HepG2 (cell line): ENCODE results near the gene TRMT112. TPM values are rescaled to one million over a fixed set of nuclear protein-coding genes. Genes with fewer than 3 reads are reported as not detected.

Experiments
- EED ChIP-seq: sonication (generic); formaldehyde crosslinking; IDR thresholded peaks from 2 replicates; pipeline ENCODE4 v1.5.0; 2020; ENCODE audit warnings: mild to moderate bottlenecking, missing genetic modification reagents
- FOXK2 ChIP-seq: fragments of 450-650 bp; IDR thresholded peaks from 2 replicates; pipeline ENCODE4 v1.6.1; 2016
- IRF9 ChIP-seq: sonication (generic); formaldehyde crosslinking; IDR thresholded peaks from 2 replicates; pipeline ENCODE4 v1.8.0; 2022; ENCODE audit warnings: missing genetic modification reagents, mild to moderate bottlenecking, borderline replicate concordance
- KDM5A ChIP-seq: fragments of 200-600 bp; sonication (generic); IDR thresholded peaks from 2 replicates; pipeline ENCODE4 v1.7.0; 2018; ENCODE audit warnings: antibody characterized with exemption, mild to moderate bottlenecking, low read length, borderline replicate concordance
- KMT2A ChIP-seq: sonication (generic); formaldehyde crosslinking; IDR thresholded peaks from 2 replicates; pipeline ENCODE4 v1.4.0; 2020; ENCODE audit warnings: missing genetic modification reagents
- MTA3 ChIP-seq: sonication (generic); formaldehyde crosslinking; IDR thresholded peaks from 2 replicates; pipeline ENCODE4 v1.4.0; 2020; ENCODE audit warnings: missing genetic modification reagents
- MXD1 ChIP-seq: sonication (generic); formaldehyde crosslinking; IDR thresholded peaks from 2 replicates; pipeline ENCODE4 v1.4.0; 2020; ENCODE audit warnings: mild to moderate bottlenecking, missing genetic modification reagents
- MYNN ChIP-seq: sonication (generic); formaldehyde crosslinking; IDR thresholded peaks from 2 replicates; pipeline ENCODE4 v1.4.0; 2020; ENCODE audit warnings: mild to moderate bottlenecking, low read depth, missing genetic modification reagents
- NFIB ChIP-seq: sonication (generic); formaldehyde crosslinking; IDR thresholded peaks from 2 replicates; pipeline ENCODE4 v1.9.0; 2021; ENCODE audit warnings: missing genetic modification reagents, mild to moderate bottlenecking, borderline replicate concordance
- PRDM15 ChIP-seq: sonication (generic); formaldehyde crosslinking; IDR thresholded peaks from 2 replicates; pipeline ENCODE4 v1.4.0; 2020; ENCODE audit warnings: missing genetic modification reagents
- RXRB ChIP-seq: IDR thresholded peaks from 2 replicates; pipeline ENCODE4 v1.6.1; 2016; ENCODE audit warnings: borderline replicate concordance, missing genetic modification reagents, missing compliant biosample characterization
- SMYD3 ChIP-seq: sonication (generic); formaldehyde crosslinking; IDR thresholded peaks from 2 replicates; pipeline ENCODE4 v1.8.1; 2023; ENCODE audit warnings: mild to moderate bottlenecking, missing genetic modification reagents
- SNAI1 ChIP-seq: sonication (generic); formaldehyde crosslinking; IDR thresholded peaks from 2 replicates; pipeline ENCODE4 v1.5.0; 2020; ENCODE audit warnings: mild to moderate bottlenecking, missing genetic modification reagents, borderline replicate concordance
- SYNCRIP ChIP-seq: fragments of 200-400 bp; formaldehyde crosslinking; IDR thresholded peaks from 2 replicates; pipeline ENCODE4 v1.6.1; 2018; ENCODE audit warnings: mild to moderate bottlenecking, low read depth, low read length; ENCODE audit not compliant: insufficient read depth
- TAF15 ChIP-seq: fragments of 200-400 bp; formaldehyde crosslinking; IDR thresholded peaks from one replicate; pipeline ENCODE4 v1.6.1; 2018; ENCODE audit warnings: mild to moderate bottlenecking, low read depth, low read length; ENCODE audit not compliant: poor library complexity, severe bottlenecking
- TFAP4 ChIP-seq: sonication (generic); IDR thresholded peaks from 2 replicates; pipeline ENCODE4 v1.6.1; 2016; ENCODE audit warnings: low read depth, borderline replicate concordance
- ZFX ChIP-seq: sonication (generic); formaldehyde crosslinking; IDR thresholded peaks from 2 replicates; pipeline ENCODE4 v1.4.0; 2020; ENCODE audit warnings: mild to moderate bottlenecking, low read depth, missing genetic modification reagents, moderate library complexity
- ZNF30 ChIP-seq: sonication (generic); formaldehyde crosslinking; IDR thresholded peaks from 2 replicates; pipeline ENCODE4 v1.5.0; 2020; ENCODE audit warnings: mild to moderate bottlenecking, missing genetic modification reagents
- ZNF569 ChIP-seq: sonication (generic); formaldehyde crosslinking; IDR thresholded peaks from 2 replicates; pipeline ENCODE4 v1.5.0; 2020; ENCODE audit warnings: mild to moderate bottlenecking, missing genetic modification reagents, moderate library complexity, borderline replicate concordance
- ZNF720 ChIP-seq: sonication (generic); formaldehyde crosslinking; IDR thresholded peaks from 2 replicates; pipeline ENCODE4 v1.4.0; 2020; ENCODE audit warnings: missing genetic modification reagents
- ZNF746 ChIP-seq: sonication (generic); formaldehyde crosslinking; IDR thresholded peaks from 2 replicates; pipeline ENCODE4 v1.8.0; 2022; ENCODE audit warnings: mild to moderate bottlenecking, missing genetic modification reagents
- ZNF776 ChIP-seq: sonication (generic); formaldehyde crosslinking; IDR thresholded peaks from 2 replicates; pipeline ENCODE4 v1.4.0; 2020; ENCODE audit warnings: mild to moderate bottlenecking, missing genetic modification reagents
- ZNF780A ChIP-seq: sonication (generic); formaldehyde crosslinking; IDR thresholded peaks from 2 replicates; pipeline ENCODE4 v1.8.0; 2022; ENCODE audit warnings: mild to moderate bottlenecking, missing genetic modification reagents, moderate library complexity
- ZSCAN22 ChIP-seq: sonication (generic); formaldehyde crosslinking; IDR thresholded peaks from 2 replicates; pipeline ENCODE4 v1.4.0; 2020; ENCODE audit warnings: mild to moderate bottlenecking, missing genetic modification reagents
- polyA plus RNA-seq, 8 experiments: library from polyadenylated mRNA; depleted of rRNA in 3 of 8; stranded (reverse) in 7 of 8; unstranded in 1 of 8; fragments of >200 nt; fragmentation: Illumina TruSeq in 4 of 8; extraction: Trizol in 4 of 8; gene quantifications; 2 replicates each; pipeline versions ENCODE4 v1.2.1 to v1.2.3, GENCODE V29; 2011 to 2016; ENCODE audit warnings: low read depth in 4 of 8, missing spikeins in 1 of 8, mixed read lengths in 1 of 8; ENCODE audit not compliant: insufficient read depth in 1 of 8
- total RNA-seq, 5 experiments: library from RNA; depleted of rRNA; stranded (reverse); fragments of >200 nt; fragmentation: Illumina TruSeq; extraction: Trizol; gene quantifications; 2 replicates each; pipeline ENCODE4 v1.2.3, GENCODE V29; 2016; ENCODE audit warnings: low read depth in 1 of 5

TRMT112 gene
- total and polyA plus RNA-seq, 2 of the 13 experiments (the other 11 are each of a cell fraction or from before 2014, with no cell fraction given) = 186 to 409 TPM

- TF ChIP-seq TFAP4 = peak; percentile 50; the same call in 1 of the 2 replicates
- TF ChIP-seq KMT2A (CRISPR knock-in tag) = peak; percentile 35; the same call in 1 of the 2 replicates
- peak; percentile 89 for TF ChIP-seq PRDM15 (CRISPR knock-in tag)
- no peak; the same call in 1 of the 2 replicates for TF ChIP-seq EED (CRISPR knock-in tag)
- TF ChIP-seq ZNF780A (CRISPR knock-in tag) = no peak; the same call in 1 of the 2 replicates
- TF ChIP-seq ZNF569 (CRISPR knock-in tag) = no peak
- TF ChIP-seq KDM5A = no peak; the same call in 1 of the 2 replicates
- TF ChIP-seq ZFX (CRISPR knock-in tag) = peak; percentile 49
- peak; percentile 85; the same call in 1 of the 2 replicates for TF ChIP-seq ZNF746 (CRISPR knock-in tag)
- TF ChIP-seq FOXK2 = no peak
- peak; percentile 97 for TF ChIP-seq RXRB (CRISPR knock-in tag)
- TF ChIP-seq SYNCRIP = no peak
- TF ChIP-seq ZNF30 (CRISPR knock-in tag) = no peak
- peak; percentile 48; the same call in 1 of the 2 replicates for TF ChIP-seq ZNF776 (CRISPR knock-in tag)
- TF ChIP-seq ZSCAN22 (CRISPR knock-in tag) = no peak
- no peak for TF ChIP-seq ZNF720 (CRISPR knock-in tag)
- 0 out of 2 replicates have a peak, but pooled peaks have one; percentile 49 for TF ChIP-seq MXD1 (CRISPR knock-in tag)
- TF ChIP-seq MYNN (CRISPR knock-in tag) = no peak
- no peak for TF ChIP-seq TAF15
- no peak for TF ChIP-seq IRF9 (CRISPR knock-in tag)
- no peak for TF ChIP-seq MTA3
- no peak for TF ChIP-seq SMYD3
- TF ChIP-seq NFIB = no peak
- peak; percentile 70; the same call in 1 of the 2 replicates for TF ChIP-seq SNAI1
Measured at GRCh38 chr11:64305691-64306562, 11.4 kb downstream of the TRMT112 start (continued).
